Measurements from ENCODE around the gene GGCX. TPM values are rescaled to one million over a fixed set of nuclear protein-coding genes. Genes with fewer than 3 reads are reported as not detected.

The GGCX gene
- polyA plus RNA-seq, 3 donors: 24.0 to 34.4 (median 32.0) TPM

GRCh38 chr2:85527787-85528186 lies 33.5 kb downstream of the GGCX start:
- peaks cover 30% of the 10 kb centered on the region for H3K4me1 Mint-ChIP-seq
- H3K27ac Mint-ChIP-seq: no peak overlapping the region
- Histone ChIP-seq H3K4me3 (replicated peaks in 1 of 3; ENCODE audit: low read depth in 2 of 3, low read length in 3 of 3) (no peak overlapping the region), H3K9ac (ENCODE audit: insufficient read depth, low read length, poor library complexity, severe bottlenecking) (no peak overlapping the region), H3K27ac (ENCODE audit: low read depth in 1 of 2, low read length in 2 of 2) (no peak overlapping the region), H3K79me2 (ENCODE audit: insufficient read depth, low read length) (no peaks in the 10 kb centered on the region), H3K4me2 (replicated peaks; ENCODE audit: extremely low read depth, low read length, poor library complexity, severe bottlenecking) (no peak overlapping the region), H4K20me1 (ENCODE audit: insufficient read depth, low read length) (no peaks in the 10 kb centered on the region), H3K4me1 (ENCODE audit: control insufficient read depth in 1 of 2, insufficient read depth in 2 of 2, low read length in 2 of 2) (peaks cover 24 to 27% of the 10 kb centered on the region in 2 donors), H2AFZ (ENCODE audit: insufficient read depth, low read depth, low read length, poor library complexity, severe bottlenecking) (no peak overlapping the region), H3K36me3 (replicated peaks in 1 of 2; ENCODE audit: control insufficient read depth in 1 of 2, insufficient read depth in 2 of 2, low read length in 2 of 2) (no peaks in the 10 kb centered on the region), H3K9me3 (replicated peaks in 1 of 2; ENCODE audit: control insufficient read depth in 1 of 2, insufficient read depth in 1 of 2, low read length in 2 of 2) (no peaks in the 10 kb centered on the region), H3K27me3 (ENCODE audit: control insufficient read depth in 2 of 2, insufficient read depth in 2 of 2, low read length in 2 of 2) (no peaks in the 10 kb centered on the region)
- no peak for DNase-seq
- intact Hi-C loops (cut with micrococcal nuclease): no loop called here
- H3K27me3 Mint-ChIP-seq (ENCODE audit: low read depth in 3 of 3): peaks cover 0 to 5% (median 2%) of the 10 kb centered on the region in 3 donors
- H3K4me3 Mint-ChIP-seq: no peak overlapping the region
- peaks cover 0 to 2% of the 10 kb centered on the region in 2 donors for H3K36me3 Mint-ChIP-seq
- no peak for TF ChIP-seq CTCF (IDR thresholded peaks at IDR 0.05)
- peaks cover 0 to 2% (median 0%) of the 10 kb centered on the region in 7 donors for H3K9me3 Mint-ChIP-seq

GRCh38 chr2:85525567-85525966 lies 35.7 kb downstream of the GGCX start:
- Mint-ChIP-seq H3K4me1 (peaks cover 28% of the 10 kb centered on the region), H3K27me3 (ENCODE audit: low read depth in 3 of 3) (peaks cover 1 to 4% (median 2%) of the 10 kb centered on the region in 3 donors), H3K9me3 (peaks cover 0 to 2% (median 0%) of the 10 kb centered on the region in 7 donors), H3K27ac (peak overlapping the region in 5 of 7 donors; percentile 14 to 77 (median 51)), H3K4me3 (peak overlapping the region in 1 of 2 donors; percentile 15), H3K36me3 (peaks cover 0 to 2% of the 10 kb centered on the region in 2 donors)
- no peak overlapping the region for H3K9ac ChIP-seq (ENCODE audit: insufficient read depth, low read length, poor library complexity, severe bottlenecking)
- 20% methylated on average over 2 of the region's 4 CpGs for WGBS (ENCODE audit: insufficient coverage)
- TF ChIP-seq CTCF (IDR thresholded peaks at IDR 0.05): no peak
- H3K9me3 ChIP-seq (replicated peaks in 1 of 2; ENCODE audit: control insufficient read depth in 1 of 2, insufficient read depth in 1 of 2, low read length in 2 of 2): no peaks in the 10 kb centered on the region
- H4K20me1 ChIP-seq (ENCODE audit: insufficient read depth, low read length): no peaks in the 10 kb centered on the region
- H3K27ac ChIP-seq (ENCODE audit: low read depth in 1 of 2, low read length in 2 of 2): peak overlapping the region in 1 of 2 donors; percentile 59
- H3K27me3 ChIP-seq (ENCODE audit: control insufficient read depth in 2 of 2, insufficient read depth in 2 of 2, low read length in 2 of 2): no peaks in the 10 kb centered on the region
- no peak overlapping the region for H3K4me2 ChIP-seq (replicated peaks; ENCODE audit: extremely low read depth, low read length, poor library complexity, severe bottlenecking)
- DNase-seq: peak in 1 of 3 donors; percentile 23
- no peaks in the 10 kb centered on the region for H3K36me3 ChIP-seq (replicated peaks in 1 of 2; ENCODE audit: control insufficient read depth in 1 of 2, insufficient read depth in 2 of 2, low read length in 2 of 2)
- H3K4me3 ChIP-seq (replicated peaks in 1 of 3; ENCODE audit: low read depth in 2 of 3, low read length in 3 of 3): no peak overlapping the region
- intact Hi-C loops (cut with micrococcal nuclease): no loop called here
- peaks cover 24 to 27% of the 10 kb centered on the region in 2 donors for H3K4me1 ChIP-seq (ENCODE audit: control insufficient read depth in 1 of 2, insufficient read depth in 2 of 2, low read length in 2 of 2)
- no peaks in the 10 kb centered on the region for H3K79me2 ChIP-seq (ENCODE audit: insufficient read depth, low read length)
- peak overlapping the region; percentile 72 for H2AFZ ChIP-seq (ENCODE audit: insufficient read depth, low read depth, low read length, poor library complexity, severe bottlenecking)

Data from CD14-positive monocyte (primary cell).